ENCODE measurements around the gene CELF4. TPM values are rescaled to one million over a fixed set of nuclear protein-coding genes. Genes with fewer than 3 reads are reported as not detected.

CELF4 gene
- total and polyA plus RNA-seq, 2 of the 4 experiments (the other 2 are of a cell fraction), result not detected

GRCh38 chr18:37561986-37562385 is 3.6 kb downstream of the CELF4 start:
- CTCF ChIA-PET, result no interaction called here
- no peak overlapping the region for H2BK120ac ChIP-seq (ENCODE audit: low read depth, low read length)
- no peak overlapping the region for H4K5ac ChIP-seq (ENCODE audit: low read depth, low read length)
- H3K4me2 ChIP-seq (ENCODE audit: low read depth, low read length), result no peak overlapping the region
- no peak overlapping the region for H2AFZ ChIP-seq (replicated peaks; ENCODE audit: low read length, poor library complexity)
- POLR2A ChIA-PET (ENCODE audit: unreplicated experiment), result no interaction called here
- no peak overlapping the region for H2AK5ac ChIP-seq (ENCODE audit: low read depth, low read length)
- no peak overlapping the region for H3K23ac ChIP-seq (ENCODE audit: low read depth, low read length)
- 40% methylated on average over 1 of the region's 1 CpG; no CpG with 5 or more reads in 1 of the 2 experiments for WGBS, 2 experiments (ENCODE audit: extremely low coverage in 2 of 2, insufficient read length in 1 of 2)
- no peak overlapping the region for H3K14ac ChIP-seq (replicated peaks; ENCODE audit: low read depth, low read length)
- ATAC-seq (ENCODE audit: low read depth) (no peak), DNase-seq (no peak)
- no TSS peak for BruUV-seq (replicated peaks)
- no peak overlapping the region for H2BK20ac ChIP-seq (ENCODE audit: low read depth, low read length)
- H3K27ac ChIP-seq (ENCODE audit: insufficient read depth, low read length), result no peak overlapping the region
- H3K36me3 ChIP-seq (ENCODE audit: control insufficient read depth, insufficient read depth, low read length), result no peaks in the 10 kb centered on the region
- no peak overlapping the region for H3K4me3 ChIP-seq (ENCODE audit: insufficient read depth, low read depth, low read length)
- H3K18ac ChIP-seq (ENCODE audit: low read depth, low read length), result no peak overlapping the region
- TF ChIP-seq MAZ (IDR thresholded peaks at IDR 0.05; ENCODE audit: borderline replicate concordance, low read depth, low read length), result no peak
- TF ChIP-seq USF2 (IDR thresholded peaks at IDR 0.05; ENCODE audit: low read depth, low read length), result no peak
- no peak for TF ChIP-seq FOS (IDR thresholded peaks at IDR 0.05; ENCODE audit: low read depth, low read length)
- no peak for TF ChIP-seq RAD21 (IDR thresholded peaks at IDR 0.05; ENCODE audit: low read length)
- TF ChIP-seq RFX5 (IDR thresholded peaks at IDR 0.05; ENCODE audit: low read depth, low read length), result no peak
- TF ChIP-seq CEBPB (IDR thresholded peaks at IDR 0.05; ENCODE audit: low read depth, low read length), result no peak
- no peak for TF ChIP-seq POLR2A (IDR thresholded peaks at IDR 0.05; ENCODE audit: low read depth, low read length)
- no peak for TF ChIP-seq MAFK (IDR thresholded peaks at IDR 0.05; ENCODE audit: low read depth, low read length)
- TF ChIP-seq BHLHE40 (IDR thresholded peaks at IDR 0.05; ENCODE audit: low read depth, low read length), result no peak
- no peak for TF ChIP-seq MXI1 (IDR thresholded peaks at IDR 0.05; ENCODE audit: borderline replicate concordance, low read depth, low read length)
- no peak for TF ChIP-seq RCOR1 (IDR thresholded peaks at IDR 0.05; ENCODE audit: insufficient replicate concordance, low read length)
- no peak for TF ChIP-seq SMC3 (IDR thresholded peaks at IDR 0.05; ENCODE audit: low read depth, low read length)
- no peak for TF ChIP-seq ELK1 (IDR thresholded peaks at IDR 0.05; ENCODE audit: borderline replicate concordance, low read depth, low read length)
- no peak for TF ChIP-seq CTCF (conservative IDR thresholded peaks at IDR 0.05; ENCODE audit: low read depth, low read length)
- TF ChIP-seq NFE2L2 (IDR thresholded peaks at IDR 0.05; ENCODE audit: low read depth, low read length), result no peak
- TF ChIP-seq CHD1 (IDR thresholded peaks at IDR 0.05; ENCODE audit: low read depth, low read length), result no peak
- dilution Hi-C loops (cut with HindIII; ENCODE audit: low sequenced_read_pairs, unreplicated experiment), result no loop called here
- H4K20me1 ChIP-seq (ENCODE audit: insufficient read depth, low read length), result no peaks in the 10 kb centered on the region
- peaks cover 1% of the 10 kb centered on the region; the same call in 1 of the 2 replicates for H3K4me1 ChIP-seq (ENCODE audit: control insufficient read depth, insufficient read depth, low read length)
- H3K27me3 ChIP-seq (ENCODE audit: control insufficient read depth, insufficient read depth, low read length), result peaks cover 24% of the 10 kb centered on the region
- H2BK5ac ChIP-seq (ENCODE audit: low read depth, low read length, poor library complexity, severe bottlenecking), result no peak overlapping the region
- no peaks in the 10 kb centered on the region for H3K9me1 ChIP-seq (ENCODE audit: insufficient read depth, low read length)
- H3K56ac ChIP-seq (ENCODE audit: extremely low read depth, insufficient read depth, low read length), result no peak overlapping the region
- no peaks in the 10 kb centered on the region for H3K9me3 ChIP-seq (ENCODE audit: control insufficient read depth, insufficient read depth, low read length)
- no peak overlapping the region for H4K8ac ChIP-seq (ENCODE audit: low read depth in 2 of 2, low read length in 2 of 2)
- intact Hi-C loops (cut with micrococcal nuclease), result no loop called here
- no peak overlapping the region for H3K9ac ChIP-seq (ENCODE audit: low read depth, low read length)
- H2BK15ac ChIP-seq (ENCODE audit: low read depth, low read length), result no peak overlapping the region
- no peaks in the 10 kb centered on the region for H3K79me1 ChIP-seq (ENCODE audit: low read depth in 1 of 2, low read length in 2 of 2)
- no peak overlapping the region for H2AK9ac ChIP-seq (replicated peaks; ENCODE audit: low read depth, low read length, poor library complexity)
- in situ Hi-C loops (cut with MboI; ENCODE audit: low sequenced_read_pairs), result no loop called here
- no peak overlapping the region for H3K4ac ChIP-seq (ENCODE audit: low read depth, low read length)
- H4K91ac ChIP-seq (ENCODE audit: insufficient read depth, low read depth, low read length), result no peak overlapping the region
